Bone marrow (tissue), 2 donors: ENCODE measurements around the gene RNF17.
"Not testable (repeated sequence)": the region's sequence is repeated elsewhere in the genome, so short reads cannot be mapped to it uniquely, and the experiment has no call there.

Experiments
- DNase-seq, 2 donors: peaks; one replicate each; lab custom pipeline; 2025; lab: John Stamatoyannopoulos, UW

Gene RNF17, protein sequence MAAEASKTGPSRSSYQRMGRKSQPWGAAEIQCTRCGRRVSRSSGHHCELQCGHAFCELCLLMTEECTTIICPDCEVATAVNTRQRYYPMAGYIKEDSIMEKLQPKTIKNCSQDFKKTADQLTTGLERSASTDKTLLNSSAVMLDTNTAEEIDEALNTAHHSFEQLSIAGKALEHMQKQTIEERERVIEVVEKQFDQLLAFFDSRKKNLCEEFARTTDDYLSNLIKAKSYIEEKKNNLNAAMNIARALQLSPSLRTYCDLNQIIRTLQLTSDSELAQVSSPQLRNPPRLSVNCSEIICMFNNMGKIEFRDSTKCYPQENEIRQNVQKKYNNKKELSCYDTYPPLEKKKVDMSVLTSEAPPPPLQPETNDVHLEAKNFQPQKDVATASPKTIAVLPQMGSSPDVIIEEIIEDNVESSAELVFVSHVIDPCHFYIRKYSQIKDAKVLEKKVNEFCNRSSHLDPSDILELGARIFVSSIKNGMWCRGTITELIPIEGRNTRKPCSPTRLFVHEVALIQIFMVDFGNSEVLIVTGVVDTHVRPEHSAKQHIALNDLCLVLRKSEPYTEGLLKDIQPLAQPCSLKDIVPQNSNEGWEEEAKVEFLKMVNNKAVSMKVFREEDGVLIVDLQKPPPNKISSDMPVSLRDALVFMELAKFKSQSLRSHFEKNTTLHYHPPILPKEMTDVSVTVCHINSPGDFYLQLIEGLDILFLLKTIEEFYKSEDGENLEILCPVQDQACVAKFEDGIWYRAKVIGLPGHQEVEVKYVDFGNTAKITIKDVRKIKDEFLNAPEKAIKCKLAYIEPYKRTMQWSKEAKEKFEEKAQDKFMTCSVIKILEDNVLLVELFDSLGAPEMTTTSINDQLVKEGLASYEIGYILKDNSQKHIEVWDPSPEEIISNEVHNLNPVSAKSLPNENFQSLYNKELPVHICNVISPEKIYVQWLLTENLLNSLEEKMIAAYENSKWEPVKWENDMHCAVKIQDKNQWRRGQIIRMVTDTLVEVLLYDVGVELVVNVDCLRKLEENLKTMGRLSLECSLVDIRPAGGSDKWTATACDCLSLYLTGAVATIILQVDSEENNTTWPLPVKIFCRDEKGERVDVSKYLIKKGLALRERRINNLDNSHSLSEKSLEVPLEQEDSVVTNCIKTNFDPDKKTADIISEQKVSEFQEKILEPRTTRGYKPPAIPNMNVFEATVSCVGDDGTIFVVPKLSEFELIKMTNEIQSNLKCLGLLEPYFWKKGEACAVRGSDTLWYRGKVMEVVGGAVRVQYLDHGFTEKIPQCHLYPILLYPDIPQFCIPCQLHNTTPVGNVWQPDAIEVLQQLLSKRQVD (N-terminal part only)

DNA sequence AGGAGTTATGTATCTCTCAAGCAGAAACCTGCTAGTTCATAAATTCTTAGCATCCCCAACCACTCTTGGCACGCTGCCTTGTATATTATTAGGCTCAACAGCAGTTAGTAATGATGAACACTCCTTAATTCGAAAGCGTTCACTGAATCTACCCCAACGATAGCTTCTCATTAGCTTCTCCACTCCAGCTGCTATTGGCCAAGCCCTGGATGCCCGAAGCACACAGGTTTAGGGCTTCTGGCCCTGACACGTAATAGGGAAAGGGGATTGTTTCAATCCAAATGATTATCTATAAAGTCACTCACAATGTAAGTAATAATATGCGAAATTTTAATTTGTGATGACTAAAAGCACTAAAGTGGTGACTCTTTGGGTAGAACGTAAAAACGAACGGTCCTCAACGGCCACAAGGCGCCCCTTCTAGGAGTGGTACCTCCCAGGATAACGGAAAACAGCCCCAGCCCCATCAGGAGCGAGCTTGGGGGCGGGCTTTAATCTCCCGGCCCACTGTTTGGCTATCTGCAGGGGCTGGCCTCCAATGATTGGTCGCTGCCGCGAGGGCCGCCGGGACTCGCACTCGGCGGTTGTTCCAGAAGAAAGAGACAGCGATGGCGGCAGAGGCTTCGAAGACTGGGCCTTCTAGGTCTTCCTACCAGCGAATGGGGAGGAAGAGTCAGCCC, at the start of gene RNF17:
Gene RNF17, plus strand, starts transcription at position 574 of the 680 bp plus-strand sequence. Its CDS starts 35 bp downstream, at position 609.
- DNase-seq: no peak

DNA sequence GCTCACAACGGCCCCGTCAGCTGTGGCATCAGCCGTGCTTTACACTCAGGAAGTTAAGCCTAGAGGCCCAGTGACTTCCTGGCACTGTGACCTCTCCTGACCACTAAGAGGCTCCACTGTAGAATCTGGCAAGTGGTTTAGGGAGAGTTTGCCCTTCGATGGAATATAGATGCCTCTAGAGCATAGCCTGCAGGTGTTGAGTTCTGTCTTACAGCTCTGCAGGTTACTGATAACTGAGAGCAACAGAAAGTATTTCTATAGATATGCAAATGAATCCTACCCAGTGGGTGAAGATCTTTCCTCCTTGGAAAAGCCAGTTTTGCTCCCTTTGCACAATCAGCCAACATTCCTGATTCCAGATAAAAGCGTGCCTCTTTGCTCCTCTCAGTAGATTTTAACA, 48.0 kb upstream of the RNF17 start:
- no peak for DNase-seq

DNA sequence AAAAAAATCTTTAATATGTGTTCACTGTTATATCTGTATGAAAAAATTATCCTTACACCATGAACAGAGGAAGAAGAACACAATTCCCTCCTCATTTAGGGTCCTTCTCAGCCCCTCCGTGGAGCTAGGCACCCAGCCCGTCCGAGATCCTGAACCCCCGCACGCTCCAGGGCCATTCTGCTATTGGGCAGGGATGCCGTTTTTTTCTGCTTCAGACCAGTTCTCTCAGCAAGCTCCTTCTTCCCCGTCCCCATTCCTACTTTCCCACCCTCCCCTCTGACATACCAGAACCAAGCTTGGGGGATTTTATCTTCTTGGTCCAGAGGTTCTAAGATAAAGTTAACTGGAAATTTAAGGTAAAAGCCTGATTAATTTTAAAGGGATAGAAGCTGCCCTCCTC, 47.5 kb upstream of the RNF17 start:
- DNase-seq: no peak

DNA sequence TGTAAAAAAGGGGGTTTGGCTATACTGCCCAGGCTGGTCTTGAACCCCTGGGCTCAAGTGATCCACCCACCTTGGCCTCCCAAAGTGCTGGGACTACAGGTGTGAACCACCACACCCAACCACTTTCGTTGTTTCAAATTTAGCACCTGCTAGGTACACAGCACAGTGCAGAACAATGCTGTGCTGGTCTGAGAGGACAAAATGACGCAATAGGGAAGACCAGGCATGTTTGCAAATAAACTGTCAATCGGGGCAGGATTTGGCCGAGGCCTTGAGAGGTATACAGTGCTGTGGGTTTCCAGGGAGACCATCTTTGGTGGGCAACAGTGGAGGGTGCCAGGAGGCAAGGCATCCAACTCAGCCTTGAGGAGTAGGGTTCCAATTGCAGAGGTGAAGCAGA, 46.8 kb upstream of the RNF17 start:
- DNase-seq: no peak

DNA sequence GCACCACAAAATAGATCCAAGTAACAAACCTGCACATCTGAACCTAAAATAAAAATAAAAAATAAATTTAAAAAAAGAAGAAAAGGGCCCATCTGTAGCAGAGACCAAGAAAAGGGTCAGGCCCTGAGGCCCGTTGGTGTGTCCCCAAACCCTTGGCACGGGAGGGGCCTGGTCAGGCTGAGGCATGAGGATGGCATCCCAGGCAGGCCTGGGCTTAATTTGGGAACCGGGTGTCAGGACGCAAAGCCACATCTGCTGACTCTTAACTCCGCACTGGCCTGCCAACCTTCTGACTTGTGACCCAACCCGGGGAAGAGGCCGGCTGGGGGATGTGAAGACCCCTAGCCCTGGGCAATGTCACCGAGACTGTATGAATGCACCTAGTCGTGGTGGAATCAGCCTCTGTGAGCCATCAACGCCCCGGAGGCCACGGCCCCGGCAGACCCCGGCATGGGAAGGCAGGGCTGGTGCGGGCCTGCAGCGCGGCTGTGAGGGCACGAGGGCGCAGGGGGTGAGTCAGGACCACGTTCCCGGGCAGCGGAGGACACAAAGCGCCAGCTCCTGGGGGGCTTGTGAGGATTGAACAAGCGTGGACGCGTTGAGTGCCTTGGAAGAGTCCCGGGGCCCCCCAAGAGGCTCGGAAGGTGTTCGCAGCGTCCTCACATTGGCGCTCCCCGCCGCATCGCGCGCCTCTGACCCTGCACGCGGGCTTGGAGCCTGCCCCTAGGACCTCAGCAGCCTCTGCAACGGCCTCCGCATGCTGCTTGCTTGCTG, 45.6 kb upstream of the RNF17 start:
- DNase-seq: no peak

DNA sequence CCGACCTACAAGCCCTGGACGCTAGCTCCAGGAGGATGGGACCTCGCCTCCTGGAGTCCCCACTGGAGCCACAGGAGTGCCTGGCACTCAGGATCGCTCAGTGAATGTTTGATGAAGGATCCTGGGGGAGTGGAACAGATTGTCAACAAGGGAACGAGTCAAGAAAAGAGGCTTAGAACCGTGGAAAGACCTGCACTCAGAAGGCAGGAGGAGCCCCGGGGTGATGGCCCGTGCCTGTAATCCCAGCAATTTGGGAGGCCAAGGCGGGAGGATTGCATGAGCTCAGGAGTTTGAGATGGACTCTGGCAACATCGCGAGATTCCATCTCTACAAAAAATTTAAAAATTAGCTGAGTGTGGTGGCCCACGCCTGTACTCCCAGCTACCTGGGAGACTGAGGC, 44.8 kb upstream of the RNF17 start:
- no peak for DNase-seq

DNA sequence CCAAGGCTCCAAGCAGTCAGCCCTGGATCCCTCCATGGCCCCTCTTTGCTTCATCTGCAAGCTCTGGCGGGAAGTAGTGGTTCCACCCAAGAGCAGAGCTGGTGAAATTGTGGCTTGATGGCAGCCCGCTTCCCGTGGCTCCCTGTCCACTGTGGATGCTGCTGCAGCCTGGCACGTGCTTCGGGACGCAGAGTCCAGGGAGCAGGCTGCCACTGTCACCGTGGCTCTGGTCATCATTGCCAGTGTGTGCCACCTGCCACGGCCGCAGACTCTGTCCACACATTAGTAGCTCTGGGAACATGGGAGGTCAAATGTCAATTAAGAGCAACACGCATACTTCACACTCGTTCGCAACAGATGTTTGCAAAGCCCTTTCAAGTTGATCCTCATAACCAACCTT, 40.8 kb upstream of the RNF17 start:
- no peak for DNase-seq

DNA sequence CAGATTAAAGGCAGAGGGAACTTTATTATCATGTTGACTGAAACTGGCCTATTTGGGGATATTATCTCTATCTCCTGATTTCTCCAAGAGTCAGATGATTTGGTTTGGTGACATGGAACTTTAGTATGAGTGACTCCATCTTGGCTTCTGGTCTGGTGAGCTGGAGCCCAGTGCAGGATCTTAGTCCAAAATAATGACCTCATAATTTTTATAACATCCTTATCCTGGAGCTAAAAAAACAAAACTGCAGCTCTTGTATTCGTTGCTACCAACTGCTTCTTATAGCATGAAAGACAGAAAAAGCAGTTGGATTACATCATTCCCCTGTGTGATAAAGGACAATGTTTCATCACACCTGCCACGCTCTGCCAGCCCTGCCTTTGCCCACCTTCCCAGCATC, 39.3 kb upstream of the RNF17 start:
- no peak for DNase-seq

DNA sequence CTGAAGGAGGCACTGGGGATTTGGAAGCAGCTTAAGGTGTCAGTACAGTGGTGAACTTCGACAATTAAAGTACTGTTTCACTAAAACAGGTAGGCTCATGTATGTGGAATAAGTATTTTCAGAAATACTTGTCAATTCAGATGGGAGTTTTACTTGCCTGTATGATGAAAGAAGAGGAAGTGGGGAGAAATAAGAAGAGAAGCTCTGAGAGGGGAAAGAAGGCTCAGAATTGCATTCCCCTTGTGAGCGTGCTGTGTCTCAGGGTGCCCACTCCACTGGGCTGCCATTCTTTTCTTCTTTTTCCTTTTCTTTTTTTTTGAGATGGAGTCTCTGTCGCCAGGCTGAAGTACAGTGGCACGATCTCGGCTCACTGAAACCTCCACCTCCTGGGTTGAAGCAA, 38.6 kb upstream of the RNF17 start:
- no peak for DNase-seq

DNA sequence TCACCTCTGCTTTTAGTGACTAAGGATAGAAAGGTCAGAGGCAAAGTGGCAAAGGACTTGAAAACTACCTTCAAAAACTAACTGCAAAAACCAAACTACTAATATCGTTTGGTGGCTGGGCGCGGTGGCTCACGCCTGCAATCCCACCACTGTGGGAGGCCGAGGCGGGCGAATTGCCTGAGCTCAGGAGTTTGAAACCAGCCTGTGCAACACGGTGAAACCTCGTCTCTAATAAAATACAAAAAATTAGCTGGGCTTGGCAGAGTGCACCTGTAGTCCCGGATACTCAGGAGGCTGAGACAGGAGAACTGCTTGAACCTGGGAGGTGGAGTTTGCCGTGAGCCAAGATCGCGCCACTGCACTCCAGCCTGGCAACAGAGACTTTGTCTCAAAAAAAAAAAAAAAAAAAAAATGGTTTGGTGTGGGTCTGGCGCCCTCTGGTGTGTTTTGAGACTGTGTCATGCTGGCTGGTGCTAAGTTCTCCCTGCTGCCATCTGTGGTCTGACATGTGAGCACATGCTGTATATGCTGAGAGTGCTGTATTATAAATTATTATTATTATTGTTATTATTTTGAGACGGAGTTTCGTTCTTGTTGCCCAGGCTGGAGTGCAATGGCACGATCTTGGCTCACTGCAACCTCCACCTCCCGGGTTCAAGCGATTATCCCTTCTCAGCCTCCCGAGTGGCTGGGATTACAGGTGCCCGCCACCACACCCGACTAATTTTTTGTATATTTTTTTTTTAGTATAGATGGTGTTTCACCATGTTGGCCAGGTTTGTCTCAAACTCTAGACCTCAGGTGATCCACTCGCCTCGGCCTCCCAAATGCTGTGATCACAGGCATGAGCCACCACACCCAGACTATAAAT, 36.0 kb upstream of the RNF17 start:
- DNase-seq: peak in 1 of 2 donors; percentile 75

DNA sequence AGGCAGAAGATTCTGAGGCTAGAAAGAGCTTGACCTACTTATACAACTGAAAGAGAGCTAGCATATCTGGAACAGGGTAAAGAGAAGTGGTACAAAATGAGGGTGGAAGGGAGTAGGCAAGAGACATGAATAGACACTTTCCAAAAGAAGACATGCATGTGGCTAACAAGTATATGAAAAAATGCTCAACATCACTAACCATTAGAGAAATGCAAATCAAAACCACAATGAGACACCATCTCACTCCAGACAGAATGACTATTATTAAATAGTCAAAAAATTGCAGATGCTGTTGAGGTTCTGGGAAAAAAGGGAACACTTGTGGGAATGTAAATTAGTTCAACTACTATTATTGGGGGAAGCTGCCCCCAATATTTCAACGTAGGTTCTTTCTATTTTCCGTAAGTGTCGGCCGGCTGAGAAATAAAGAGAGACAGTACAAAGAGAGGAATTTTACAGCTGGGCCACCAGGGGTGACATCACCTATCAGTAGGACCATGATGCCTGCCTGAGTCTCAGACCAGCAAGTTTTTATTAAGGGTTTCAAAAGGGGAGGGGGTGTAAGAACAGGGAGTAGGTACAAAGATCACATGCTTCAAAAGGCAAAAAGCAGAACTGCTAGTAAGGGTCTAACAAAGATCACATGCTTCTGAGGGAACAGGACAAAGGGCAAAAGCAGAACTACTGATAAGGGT, 32.9 kb upstream of the RNF17 start:
- not testable (repeated sequence) for DNase-seq

DNA sequence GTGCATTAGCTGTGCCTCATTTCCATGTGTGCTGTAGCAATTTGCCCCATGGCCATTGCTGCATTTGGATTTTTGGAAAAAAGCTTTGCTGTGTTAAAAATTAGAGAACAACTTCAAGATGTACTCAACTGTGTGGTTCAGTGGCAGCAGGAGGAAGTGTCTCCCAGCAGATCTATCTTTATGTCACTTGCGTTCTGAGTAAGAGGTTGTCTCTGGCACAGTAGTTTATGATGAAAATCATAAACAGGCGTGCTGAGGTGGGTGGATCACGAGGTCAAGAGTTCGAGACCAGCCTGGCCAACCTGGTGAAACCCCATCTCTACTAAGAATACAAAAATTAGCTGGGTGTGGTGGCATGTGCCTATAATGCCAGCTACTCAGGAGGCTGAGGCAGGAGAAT, 29.0 kb upstream of the RNF17 start:
- no peak for DNase-seq

DNA sequence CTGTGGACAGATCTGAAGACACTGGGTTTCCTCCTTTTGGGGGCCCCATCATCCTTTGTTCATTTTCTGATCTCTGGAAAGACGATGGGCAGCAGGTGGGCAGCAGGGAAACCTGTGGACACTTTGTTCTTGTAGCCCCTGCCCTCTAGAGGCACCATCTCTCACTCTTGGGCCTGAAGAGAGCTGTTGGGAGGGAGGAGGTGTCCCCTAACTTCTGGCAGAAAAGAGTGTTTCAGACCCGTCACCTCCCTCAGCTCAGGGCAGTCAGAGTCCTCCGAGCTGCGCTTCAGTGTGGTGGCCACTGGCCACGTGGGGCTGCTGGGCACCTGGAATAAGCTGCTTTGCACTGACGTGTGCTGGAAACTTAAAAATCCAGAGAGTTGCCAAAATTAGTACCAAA, 26.9 kb upstream of the RNF17 start:
- no peak for DNase-seq

DNA sequence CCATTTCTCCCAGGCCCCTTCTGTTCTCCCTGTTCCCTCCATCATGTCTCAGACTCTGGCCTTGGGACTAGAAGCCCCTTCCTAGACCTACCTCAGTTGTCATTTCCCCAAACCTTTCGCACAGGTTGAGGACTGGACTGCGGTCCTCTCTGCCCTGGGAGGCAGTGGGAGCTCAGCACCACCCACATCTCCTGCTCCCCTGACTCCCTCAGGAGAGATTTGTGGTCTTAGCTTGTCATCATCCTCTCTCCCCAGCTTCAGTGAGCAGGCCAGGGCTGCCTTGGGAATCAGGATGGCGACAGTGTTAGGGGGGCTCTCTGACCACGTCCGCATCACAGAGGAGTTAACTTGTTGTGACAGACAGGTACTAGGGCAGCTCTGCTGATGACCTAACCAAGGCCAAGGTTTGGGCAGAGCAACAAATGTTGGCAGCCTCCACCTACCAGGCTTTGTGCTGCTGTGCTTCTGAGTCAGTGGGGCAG, 25.6 kb upstream of the RNF17 start:
- DNase-seq: no peak

DNA sequence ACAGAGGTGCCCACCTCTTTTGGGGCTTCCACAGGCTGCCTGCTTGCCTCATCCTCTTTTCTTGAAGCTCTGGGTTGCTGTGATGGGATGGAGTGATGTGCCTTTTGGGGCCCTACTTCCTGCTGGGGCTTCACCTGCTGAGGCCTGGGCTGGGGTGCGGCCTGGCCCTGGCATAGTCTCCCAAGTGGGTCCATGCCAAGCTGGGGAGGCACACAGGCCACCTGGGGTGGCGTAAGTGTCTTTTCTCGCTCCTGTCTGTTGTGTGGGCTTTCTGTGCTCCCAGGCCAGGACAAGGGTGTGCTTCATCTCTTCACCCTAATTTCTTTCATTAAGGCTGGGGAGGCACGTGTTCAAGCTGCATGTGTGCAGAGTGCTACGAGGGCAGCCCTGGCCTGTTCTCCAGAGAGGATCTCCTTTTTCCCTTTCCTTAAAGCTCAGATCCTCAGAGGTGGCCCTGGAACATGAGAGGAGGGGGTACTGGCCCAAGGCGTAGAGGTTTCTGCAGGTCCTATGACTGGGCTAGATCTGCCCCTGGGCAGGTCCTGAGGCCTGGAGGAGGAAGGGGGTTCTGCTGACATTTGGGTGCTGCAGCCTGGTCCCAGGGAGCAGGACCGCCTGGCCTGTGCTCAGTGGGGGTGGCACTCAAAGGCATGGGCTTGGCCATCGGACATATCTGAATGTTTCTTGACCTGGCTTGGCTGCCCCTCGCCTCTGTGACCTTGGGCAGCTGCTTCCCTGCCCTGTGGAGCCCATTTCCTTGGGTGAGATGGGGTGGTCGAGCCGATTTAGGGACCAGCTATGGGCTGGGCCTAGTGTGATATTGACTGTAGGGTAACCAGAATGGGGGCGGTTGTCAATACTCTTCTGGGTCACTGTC, 23.7 kb upstream of the RNF17 start:
- no peak for DNase-seq

DNA sequence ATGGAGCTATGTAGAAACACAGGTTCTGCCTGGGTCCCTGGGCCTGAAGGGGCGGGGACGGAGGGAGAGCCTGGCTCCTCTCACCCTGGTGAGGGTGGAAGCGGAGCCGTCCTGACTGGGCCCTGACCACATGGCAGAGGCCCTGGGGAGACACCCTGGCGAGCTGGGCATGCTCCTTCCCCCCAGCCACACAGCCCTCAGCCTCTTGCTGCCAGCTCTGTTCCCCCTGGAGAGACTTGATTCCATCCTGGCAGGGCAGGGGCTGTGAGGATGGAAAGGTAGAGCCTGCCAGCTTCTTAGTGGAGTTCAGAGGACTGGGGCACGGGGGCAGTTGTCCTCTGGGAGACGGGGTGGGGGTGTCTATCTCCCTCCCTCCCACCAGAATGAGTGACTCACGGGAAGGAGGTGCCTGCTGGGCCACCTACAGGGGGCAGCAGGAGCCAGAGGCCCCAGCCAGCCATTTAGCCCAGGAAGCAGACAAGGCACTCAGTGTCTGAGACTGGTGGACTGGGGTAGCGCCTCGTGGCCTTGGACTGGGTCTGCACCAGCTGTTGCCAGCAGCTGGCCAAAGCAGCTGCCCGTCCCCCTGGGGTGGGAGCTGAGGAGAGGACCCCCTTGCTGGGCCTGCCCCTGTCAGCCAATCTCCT, 22.8 kb upstream of the RNF17 start:
- DNase-seq: no peak

DNA sequence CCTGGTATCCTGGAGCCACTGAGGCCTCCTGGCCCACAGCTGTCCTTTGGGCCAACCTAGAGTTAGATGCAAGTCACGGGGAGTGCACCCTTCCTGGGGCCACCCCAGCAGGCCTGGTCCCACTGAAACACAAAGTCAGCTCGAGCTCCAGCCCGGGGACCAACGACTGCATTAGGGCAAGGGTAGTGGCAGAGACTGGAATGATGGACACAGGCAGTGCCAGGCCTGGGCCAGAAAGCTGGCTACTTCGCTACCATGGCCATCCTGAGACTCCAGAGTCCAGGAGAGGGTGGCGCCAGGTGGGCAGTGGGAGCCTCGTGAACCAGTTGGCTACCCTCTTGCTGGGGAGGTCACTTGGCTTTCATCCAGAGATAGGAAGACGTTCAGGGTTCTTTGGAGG, 22.2 kb upstream of the RNF17 start:
- DNase-seq: no peak

DNA sequence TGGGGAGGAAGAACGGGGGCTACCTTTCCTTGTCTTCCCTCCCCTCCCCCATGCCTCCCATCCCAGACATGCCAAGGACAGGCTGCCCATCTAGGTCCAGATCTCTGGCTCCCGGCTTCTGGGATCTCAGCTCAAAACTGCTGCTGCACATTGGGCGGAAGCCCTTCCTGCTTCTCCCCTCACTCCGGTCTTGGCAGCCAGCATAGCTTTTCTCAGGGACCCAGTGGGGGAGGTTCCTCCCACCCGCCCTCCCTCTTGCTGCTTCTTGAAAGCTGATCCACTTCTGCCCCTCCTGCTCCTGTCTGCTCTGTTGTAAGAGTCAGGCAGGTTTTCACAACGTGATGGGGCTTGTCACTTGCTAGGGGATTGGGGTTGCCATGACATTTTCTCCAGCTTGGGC, 21.7 kb upstream of the RNF17 start:
- DNase-seq: no peak
